Mammary epithelial cell (primary cell): ENCODE measurements around the gene GRM5.

Source experiments
- EZH2 ChIP-seq: IDR thresholded peaks from 2 replicates; pipeline ENCODE4 v1.6.1; 2012; ENCODE audit warnings: low read length, inconsistent platforms, borderline replicate concordance
- TF ChIP-seq, protein P1 (sequence below), 2 donors: IDR thresholded peaks in 1 of 2; conservative IDR thresholded peaks in 1 of 2; 2 replicates each; pipeline ENCODE4 v1.5.1; 2011 to 2012; ENCODE audit warnings: inconsistent platforms in 2 of 2, low read length in 2 of 2, mild to moderate bottlenecking in 2 of 2, control low read depth in 1 of 2, low read depth in 1 of 2; ENCODE audit not compliant: insufficient read depth in 1 of 2; ENCODE audit errors: extremely low read depth in 1 of 2

DNA sequence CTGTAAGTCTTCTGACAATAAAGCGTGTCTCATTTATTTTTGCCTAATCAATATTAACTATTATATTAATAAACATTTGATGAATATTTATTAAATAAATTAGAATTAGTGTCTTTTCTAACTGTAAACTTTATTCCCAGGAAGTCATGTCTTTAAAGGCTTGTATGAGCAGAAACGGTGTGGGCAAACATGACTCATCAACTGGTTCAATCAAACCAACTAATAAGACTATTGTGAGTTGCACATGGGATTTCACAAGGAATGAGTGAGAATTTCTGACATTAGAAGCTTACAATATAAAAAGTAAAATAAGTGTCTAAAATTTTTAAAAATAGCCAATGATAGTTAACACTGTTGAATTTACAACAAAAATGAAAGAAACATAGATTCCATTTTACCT, 469.0 kb downstream of the GRM5 start:
- TF ChIP-seq, protein P1, sequence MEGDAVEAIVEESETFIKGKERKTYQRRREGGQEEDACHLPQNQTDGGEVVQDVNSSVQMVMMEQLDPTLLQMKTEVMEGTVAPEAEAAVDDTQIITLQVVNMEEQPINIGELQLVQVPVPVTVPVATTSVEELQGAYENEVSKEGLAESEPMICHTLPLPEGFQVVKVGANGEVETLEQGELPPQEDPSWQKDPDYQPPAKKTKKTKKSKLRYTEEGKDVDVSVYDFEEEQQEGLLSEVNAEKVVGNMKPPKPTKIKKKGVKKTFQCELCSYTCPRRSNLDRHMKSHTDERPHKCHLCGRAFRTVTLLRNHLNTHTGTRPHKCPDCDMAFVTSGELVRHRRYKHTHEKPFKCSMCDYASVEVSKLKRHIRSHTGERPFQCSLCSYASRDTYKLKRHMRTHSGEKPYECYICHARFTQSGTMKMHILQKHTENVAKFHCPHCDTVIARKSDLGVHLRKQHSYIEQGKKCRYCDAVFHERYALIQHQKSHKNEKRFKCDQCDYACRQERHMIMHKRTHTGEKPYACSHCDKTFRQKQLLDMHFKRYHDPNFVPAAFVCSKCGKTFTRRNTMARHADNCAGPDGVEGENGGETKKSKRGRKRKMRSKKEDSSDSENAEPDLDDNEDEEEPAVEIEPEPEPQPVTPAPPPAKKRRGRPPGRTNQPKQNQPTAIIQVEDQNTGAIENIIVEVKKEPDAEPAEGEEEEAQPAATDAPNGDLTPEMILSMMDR (conservative IDR thresholded peaks at IDR 0.05 in 1 of 2, IDR thresholded peaks at IDR 0.05 in 1 of 2; ENCODE audit: extremely low read depth in 1 of 2, insufficient read depth in 1 of 2, low read depth in 1 of 2, low read length in 2 of 2) = no peak
- no peak for TF ChIP-seq EZH2
